ENCODE measurements around the gene CLNK.
"Not testable (repeated sequence)": the region's sequence is repeated elsewhere in the genome, so short reads cannot be mapped to it uniquely, and the experiment has no call there.

CLNK gene

DNA sequence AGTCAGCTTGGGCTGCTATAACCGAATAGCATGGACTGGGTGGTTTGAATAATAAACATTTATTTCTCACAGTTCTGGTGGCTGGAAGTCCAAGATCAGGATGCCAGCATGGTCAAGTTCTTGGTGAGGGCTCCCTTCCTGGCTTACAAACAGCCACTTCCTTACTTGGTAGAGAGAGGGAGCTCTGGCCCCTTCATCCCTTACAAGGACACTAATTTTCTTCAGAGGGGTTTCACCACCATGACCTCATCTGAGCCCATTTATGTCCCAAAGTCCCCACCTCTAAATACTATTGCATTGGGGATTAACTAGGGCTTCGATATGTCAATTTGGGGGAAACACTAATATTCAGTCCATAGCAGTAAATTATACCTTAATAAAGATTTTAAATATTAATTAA lies 61.8 kb downstream of the CLNK start:
- Histone ChIP-seq H3K27ac (ENCODE audit: low read depth, low read length) (no peak overlapping the region), H3K9me3 (ENCODE audit: control insufficient read depth in 5 of 5, low read length in 5 of 5) (no peaks in the 10 kb centered on the region), H3K36me3 (ENCODE audit: control insufficient read depth in 5 of 5, insufficient read depth in 5 of 5, low read length in 5 of 5) (no peaks in the 10 kb centered on the region), H3K4me1 (ENCODE audit: control insufficient read depth in 5 of 5, insufficient read depth in 5 of 5, low read length in 5 of 5) (no peaks in the 10 kb centered on the region), H3K27me3 (ENCODE audit: control insufficient read depth in 5 of 5, insufficient read depth in 4 of 5, low read length in 5 of 5) (peaks cover 0 to 4% (median 0%) of the 10 kb centered on the region in 5 donors), H3K4me3 (ENCODE audit: low read depth in 1 of 5, low read length in 5 of 5) (no peak overlapping the region), H3K9ac (ENCODE audit: low read length in 5 of 5) (no peak overlapping the region)

- Histone ChIP-seq H3K4me3 (ENCODE audit: low read depth in 1 of 5, low read length in 5 of 5) (no peak overlapping the region), H3K4me1 (ENCODE audit: control insufficient read depth in 5 of 5, insufficient read depth in 5 of 5, low read length in 5 of 5) (no peaks in the 10 kb centered on the region), H3K27ac (ENCODE audit: low read depth, low read length) (no peak overlapping the region), H3K9ac (ENCODE audit: low read length in 5 of 5) (no peak overlapping the region), H3K27me3 (ENCODE audit: control insufficient read depth in 5 of 5, insufficient read depth in 4 of 5, low read length in 5 of 5) (peaks cover 0 to 4% (median 0%) of the 10 kb centered on the region in 5 donors), H3K9me3 (ENCODE audit: control insufficient read depth in 5 of 5, low read length in 5 of 5) (no peaks in the 10 kb centered on the region), H3K36me3 (ENCODE audit: control insufficient read depth in 5 of 5, insufficient read depth in 5 of 5, low read length in 5 of 5) (no peaks in the 10 kb centered on the region)
These were observed 63.6 kb downstream of the CLNK start for GRCh38 chr4:10620935-10621488.

DNA sequence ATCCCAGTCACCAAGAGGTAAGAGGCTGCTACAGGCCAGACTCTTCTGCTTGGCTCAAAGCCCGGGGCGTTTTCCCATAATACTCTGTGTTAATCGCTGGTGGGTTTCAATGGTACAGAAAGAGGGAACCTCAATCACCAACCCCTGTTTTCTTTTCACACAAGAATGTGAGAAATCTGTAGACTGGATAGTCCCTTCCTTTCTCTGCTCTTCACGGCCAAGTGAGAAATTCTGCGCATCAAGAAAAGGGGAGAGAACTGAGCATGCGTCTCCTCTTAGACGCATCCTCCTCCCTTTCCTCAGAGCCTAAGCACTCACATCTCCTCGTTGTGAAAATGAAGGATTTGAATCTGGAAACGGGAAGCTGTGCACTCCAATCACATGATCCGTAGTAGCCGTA lies 64.7 kb downstream of the CLNK start:
- Histone ChIP-seq H3K4me3 (ENCODE audit: low read depth in 1 of 5, low read length in 5 of 5) (no peak overlapping the region), H3K9ac (ENCODE audit: low read length in 5 of 5) (no peak overlapping the region), H3K9me3 (ENCODE audit: control insufficient read depth in 5 of 5, low read length in 5 of 5) (no peaks in the 10 kb centered on the region)

GRCh38 chr4:10619220-10619619 lies 65.3 kb downstream of the CLNK start:
- no peaks in the 10 kb centered on the region for H3K36me3 ChIP-seq (ENCODE audit: control insufficient read depth in 5 of 5, insufficient read depth in 5 of 5, low read length in 5 of 5)
- no peaks in the 10 kb centered on the region for H3K9me3 ChIP-seq (ENCODE audit: control insufficient read depth in 5 of 5, low read length in 5 of 5)
- no peak overlapping the region for H3K4me3 ChIP-seq (ENCODE audit: low read depth in 1 of 5, low read length in 5 of 5)
- no peak overlapping the region for H3K27ac ChIP-seq (ENCODE audit: low read depth, low read length)
- H3K9ac ChIP-seq (ENCODE audit: low read length in 5 of 5) = no peak overlapping the region
- H3K27me3 ChIP-seq (ENCODE audit: control insufficient read depth in 5 of 5, insufficient read depth in 4 of 5, low read length in 5 of 5) = peaks cover 0 to 4% (median 0%) of the 10 kb centered on the region in 5 donors
- H3K4me1 ChIP-seq (ENCODE audit: control insufficient read depth in 5 of 5, insufficient read depth in 5 of 5, low read length in 5 of 5) = no peaks in the 10 kb centered on the region

More for the DNA sequence above, 64.7 kb downstream of the CLNK start:
- peaks cover 0 to 4% (median 0%) of the 10 kb centered on the region in 5 donors for H3K27me3 ChIP-seq (ENCODE audit: control insufficient read depth in 5 of 5, insufficient read depth in 4 of 5, low read length in 5 of 5)
- no peaks in the 10 kb centered on the region for H3K36me3 ChIP-seq (ENCODE audit: control insufficient read depth in 5 of 5, insufficient read depth in 5 of 5, low read length in 5 of 5)
- no peaks in the 10 kb centered on the region for H3K4me1 ChIP-seq (ENCODE audit: control insufficient read depth in 5 of 5, insufficient read depth in 5 of 5, low read length in 5 of 5)
- H3K27ac ChIP-seq (ENCODE audit: low read depth, low read length) = no peak overlapping the region

DNA sequence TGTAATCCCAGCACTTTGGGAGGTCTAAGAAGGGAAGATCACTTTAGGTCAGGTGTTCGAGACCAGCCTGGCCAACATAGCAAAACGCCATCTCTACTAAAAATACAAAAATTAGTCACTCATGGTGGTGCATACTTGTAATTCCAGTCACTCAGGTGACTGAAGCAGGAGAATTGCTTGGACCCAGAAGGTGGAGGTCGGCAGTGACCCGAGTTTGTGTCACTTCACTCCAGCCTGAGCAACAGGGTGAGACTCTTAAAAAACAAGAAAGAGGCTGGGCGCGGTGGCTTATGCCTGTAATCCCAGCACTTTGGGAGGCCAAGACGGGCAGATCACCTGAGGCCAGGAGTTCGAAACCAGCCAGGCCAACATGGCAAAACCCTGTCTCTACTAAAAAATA lies 69.6 kb downstream of the CLNK start:
- not testable (repeated sequence) for H3K4me1 ChIP-seq (ENCODE audit: control insufficient read depth in 5 of 5, insufficient read depth in 5 of 5, low read length in 5 of 5); H3K36me3 ChIP-seq (ENCODE audit: control insufficient read depth in 5 of 5, insufficient read depth in 5 of 5, low read length in 5 of 5); H3K9me3 ChIP-seq (ENCODE audit: control insufficient read depth in 5 of 5, low read length in 5 of 5); H3K4me3 ChIP-seq (ENCODE audit: low read depth in 1 of 5, low read length in 5 of 5); H3K27me3 ChIP-seq (ENCODE audit: control insufficient read depth in 5 of 5, insufficient read depth in 4 of 5, low read length in 5 of 5); H3K9ac ChIP-seq (ENCODE audit: low read length in 5 of 5); H3K27ac ChIP-seq (ENCODE audit: low read depth, low read length)

- H3K9ac ChIP-seq (ENCODE audit: low read length in 5 of 5) = no peak overlapping the region
- H3K36me3 ChIP-seq (ENCODE audit: control insufficient read depth in 5 of 5, insufficient read depth in 5 of 5, low read length in 5 of 5) = no peaks in the 10 kb centered on the region
These were observed 70.6 kb downstream of the CLNK start for GRCh38 chr4:10613926-10614478.

GRCh38 chr4:10612476-10612875 lies 72.1 kb downstream of the CLNK start:
- H3K9me3 ChIP-seq (ENCODE audit: control insufficient read depth in 5 of 5, low read length in 5 of 5) = no peaks in the 10 kb centered on the region
- H3K4me1 ChIP-seq (ENCODE audit: control insufficient read depth in 5 of 5, insufficient read depth in 5 of 5, low read length in 5 of 5) = no peaks in the 10 kb centered on the region
- peaks cover 0 to 2% (median 0%) of the 10 kb centered on the region in 5 donors for H3K27me3 ChIP-seq (ENCODE audit: control insufficient read depth in 5 of 5, insufficient read depth in 4 of 5, low read length in 5 of 5)
- no peaks in the 10 kb centered on the region for H3K36me3 ChIP-seq (ENCODE audit: control insufficient read depth in 5 of 5, insufficient read depth in 5 of 5, low read length in 5 of 5)
- H3K27ac ChIP-seq (ENCODE audit: low read depth, low read length) = no peak overlapping the region
- no peak overlapping the region for H3K4me3 ChIP-seq (ENCODE audit: low read depth in 1 of 5, low read length in 5 of 5)
- no peak overlapping the region for H3K9ac ChIP-seq (ENCODE audit: low read length in 5 of 5)

More at GRCh38 chr4:10613926-10614478, 70.6 kb downstream of the CLNK start:
- Histone ChIP-seq H3K9me3 (ENCODE audit: control insufficient read depth in 5 of 5, low read length in 5 of 5) (no peaks in the 10 kb centered on the region), H3K4me3 (ENCODE audit: low read depth in 1 of 5, low read length in 5 of 5) (no peak overlapping the region), H3K4me1 (ENCODE audit: control insufficient read depth in 5 of 5, insufficient read depth in 5 of 5, low read length in 5 of 5) (no peaks in the 10 kb centered on the region), H3K27me3 (ENCODE audit: control insufficient read depth in 5 of 5, insufficient read depth in 4 of 5, low read length in 5 of 5) (peaks cover 0 to 2% (median 0%) of the 10 kb centered on the region in 5 donors), H3K27ac (ENCODE audit: low read depth, low read length) (no peak overlapping the region)

GRCh38 chr4:10611673-10612072 lies 72.9 kb downstream of the CLNK start:
- H3K27ac ChIP-seq (ENCODE audit: low read depth, low read length) = no peak overlapping the region
- H3K27me3 ChIP-seq (ENCODE audit: control insufficient read depth in 5 of 5, insufficient read depth in 4 of 5, low read length in 5 of 5) = peaks cover 0 to 2% (median 0%) of the 10 kb centered on the region in 5 donors
- H3K9me3 ChIP-seq (ENCODE audit: control insufficient read depth in 5 of 5, low read length in 5 of 5) = no peaks in the 10 kb centered on the region
- H3K4me3 ChIP-seq (ENCODE audit: low read depth in 1 of 5, low read length in 5 of 5) = no peak overlapping the region
- H3K9ac ChIP-seq (ENCODE audit: low read length in 5 of 5) = no peak overlapping the region
- no peaks in the 10 kb centered on the region for H3K36me3 ChIP-seq (ENCODE audit: control insufficient read depth in 5 of 5, insufficient read depth in 5 of 5, low read length in 5 of 5)
- H3K4me1 ChIP-seq (ENCODE audit: control insufficient read depth in 5 of 5, insufficient read depth in 5 of 5, low read length in 5 of 5) = no peaks in the 10 kb centered on the region

DNA sequence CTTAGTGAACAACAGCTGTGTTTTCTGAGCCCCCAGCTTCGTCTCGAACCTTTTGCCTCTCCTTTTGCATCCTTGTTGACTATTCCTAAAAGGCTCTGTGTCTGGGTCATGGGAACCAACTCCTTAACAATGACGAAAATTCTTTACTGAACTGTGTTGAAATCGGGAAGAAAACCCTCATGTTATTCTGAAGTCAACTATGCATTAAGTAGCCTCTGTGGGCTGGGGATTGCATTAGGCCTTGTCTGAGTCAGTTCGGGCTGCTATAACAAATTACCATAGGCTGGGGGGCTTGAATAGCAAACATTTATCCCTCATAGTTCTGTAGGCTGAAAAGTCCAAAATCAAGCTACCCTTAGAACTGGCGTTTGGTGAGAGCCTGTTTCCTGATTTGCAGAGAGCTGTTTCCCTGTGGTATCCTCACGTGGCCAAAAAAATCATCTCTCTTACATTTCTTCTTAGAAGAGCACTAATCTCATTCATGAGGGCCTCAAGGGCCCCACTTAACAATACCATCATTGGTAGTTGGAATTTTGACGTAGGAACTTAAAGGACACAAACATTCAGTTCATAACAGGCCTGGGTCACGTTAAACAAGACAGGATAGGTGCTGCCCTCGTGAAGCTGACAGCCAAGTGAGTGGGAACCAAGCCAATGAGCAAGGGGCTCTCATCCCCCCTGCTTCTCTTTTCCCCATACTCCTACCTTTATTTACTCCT lies 75.9 kb downstream of the CLNK start:
- no peaks in the 10 kb centered on the region for H3K9me3 ChIP-seq (ENCODE audit: control insufficient read depth in 5 of 5, low read length in 5 of 5)
- H3K27me3 ChIP-seq (ENCODE audit: control insufficient read depth in 5 of 5, insufficient read depth in 4 of 5, low read length in 5 of 5) = peaks cover 0 to 2% (median 0%) of the 10 kb centered on the region in 5 donors
- H3K36me3 ChIP-seq (ENCODE audit: control insufficient read depth in 5 of 5, insufficient read depth in 5 of 5, low read length in 5 of 5) = no peaks in the 10 kb centered on the region
- H3K27ac ChIP-seq (ENCODE audit: low read depth, low read length) = no peak overlapping the region
- H3K4me1 ChIP-seq (ENCODE audit: control insufficient read depth in 5 of 5, insufficient read depth in 5 of 5, low read length in 5 of 5) = no peaks in the 10 kb centered on the region
- no peak overlapping the region for H3K4me3 ChIP-seq (ENCODE audit: low read depth in 1 of 5, low read length in 5 of 5)
- no peak overlapping the region for H3K9ac ChIP-seq (ENCODE audit: low read length in 5 of 5)

GRCh38 chr4:10607206-10607605 lies 77.4 kb downstream of the CLNK start:
- H3K9ac ChIP-seq (ENCODE audit: low read length in 5 of 5) = no peak overlapping the region
- H3K27me3 ChIP-seq (ENCODE audit: control insufficient read depth in 5 of 5, insufficient read depth in 4 of 5, low read length in 5 of 5) = peaks cover 0 to 2% (median 0%) of the 10 kb centered on the region in 5 donors

More at GRCh38 chr4:10607206-10607605, 77.4 kb downstream of the CLNK start:
- H3K4me3 ChIP-seq (ENCODE audit: low read depth in 1 of 5, low read length in 5 of 5) = no peak overlapping the region
- H3K4me1 ChIP-seq (ENCODE audit: control insufficient read depth in 5 of 5, insufficient read depth in 5 of 5, low read length in 5 of 5) = no peaks in the 10 kb centered on the region
- no peak overlapping the region for H3K27ac ChIP-seq (ENCODE audit: low read depth, low read length)
- H3K36me3 ChIP-seq (ENCODE audit: control insufficient read depth in 5 of 5, insufficient read depth in 5 of 5, low read length in 5 of 5) = no peaks in the 10 kb centered on the region
- H3K9me3 ChIP-seq (ENCODE audit: control insufficient read depth in 5 of 5, low read length in 5 of 5) = no peaks in the 10 kb centered on the region

All from subcutaneous abdominal adipose tissue (tissue), 5 donors.